ENCODE measurements around the gene BCL2A1. TPM values are rescaled to one million over a fixed set of nuclear protein-coding genes. Genes with fewer than 3 reads are reported as not detected.

Gene BCL2A1
- polyA plus RNA-seq, 1 donor from 2014 or later: not detected

Other genes with a start within 250 kb of the BCL2A1 start
- gene MTHFS, start 74.2 kb downstream of the BCL2A1 start, polyA plus RNA-seq (ENCODE audit: insufficient read depth, low read depth, low replicate concordance): 21.0 TPM
- 33.3 TPM for gene ZFAND6, start 88.5 kb upstream of the BCL2A1 start, polyA plus RNA-seq (ENCODE audit: insufficient read depth, low read depth, low replicate concordance)
- gene FAH, start 181.8 kb upstream of the BCL2A1 start, polyA plus RNA-seq (ENCODE audit: insufficient read depth, low read depth, low replicate concordance): 5.0 TPM